ENCODE data around the gene MYLK4.

MYLK4 gene

GRCh38 chr6:2750832-2751231, at the start of gene MYLK4:
Gene MYLK4 (minus strand): TSS chr6:2750922. CDS start chr6:2749294, 1,628 bp downstream.
- no peak for DNase-seq (ENCODE audit: low read depth in 2 of 2)

- no peak for DNase-seq (ENCODE audit: low read depth in 2 of 2)
These were observed 49.3 kb upstream of the MYLK4 start for GRCh38 chr6:2799936-2800527.

DNA sequence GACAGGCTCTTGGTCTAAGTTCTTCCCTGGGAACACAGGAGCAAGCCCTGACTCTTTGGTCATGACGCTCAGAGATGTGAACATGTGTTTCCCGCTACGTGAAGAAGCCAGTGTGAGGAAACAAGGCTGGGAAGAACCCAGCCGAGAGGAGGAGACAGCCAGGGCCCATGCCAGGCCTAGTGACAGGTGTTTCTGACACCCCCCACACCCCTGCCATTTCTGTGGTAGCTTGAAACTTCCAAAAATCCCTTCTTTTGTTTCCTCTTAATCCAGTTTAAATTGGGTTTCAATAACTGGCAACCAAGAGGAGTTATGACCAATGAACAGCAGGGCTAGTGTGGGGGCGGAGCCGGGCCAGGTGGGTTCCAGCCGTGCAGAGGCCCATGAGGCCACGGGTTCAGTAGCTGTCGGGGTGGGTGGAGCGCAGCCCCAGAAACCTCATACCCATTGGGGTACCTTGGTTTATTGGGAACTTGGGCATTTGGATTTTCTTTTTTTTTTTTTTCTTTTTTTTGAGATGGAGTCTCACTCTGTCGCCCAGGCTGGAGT, 47.9 kb upstream of the MYLK4 start:
- no peak for DNase-seq (ENCODE audit: low read depth in 2 of 2)

- no peak for DNase-seq (ENCODE audit: low read depth in 2 of 2)
These were observed 46.9 kb upstream of the MYLK4 start for GRCh38 chr6:2797564-2798031.

DNA sequence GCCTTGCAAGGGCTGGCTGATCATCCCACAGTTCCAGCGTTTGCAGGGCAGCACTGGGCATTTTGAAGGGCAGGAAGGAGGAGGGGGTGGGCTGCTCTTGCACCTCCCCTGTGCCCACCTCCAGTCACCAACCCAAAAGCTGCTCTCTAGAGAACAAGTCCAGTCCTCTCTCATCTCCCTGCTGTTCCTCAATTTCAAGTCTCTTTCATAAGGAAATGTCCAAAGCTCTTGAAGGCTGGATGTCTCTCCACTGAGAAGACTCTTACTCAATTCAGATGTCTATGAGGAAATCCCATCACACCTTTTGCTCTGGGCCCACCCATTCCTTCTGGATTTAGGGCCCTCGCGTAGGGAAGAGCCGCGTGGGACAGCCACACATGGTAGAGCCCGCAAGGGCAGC, 46.1 kb upstream of the MYLK4 start:
- DNase-seq (ENCODE audit: low read depth in 2 of 2) = no peak

GRCh38 chr6:2795956-2796355, 45.2 kb upstream of the MYLK4 start:
- no peak for DNase-seq (ENCODE audit: low read depth in 2 of 2)

DNA sequence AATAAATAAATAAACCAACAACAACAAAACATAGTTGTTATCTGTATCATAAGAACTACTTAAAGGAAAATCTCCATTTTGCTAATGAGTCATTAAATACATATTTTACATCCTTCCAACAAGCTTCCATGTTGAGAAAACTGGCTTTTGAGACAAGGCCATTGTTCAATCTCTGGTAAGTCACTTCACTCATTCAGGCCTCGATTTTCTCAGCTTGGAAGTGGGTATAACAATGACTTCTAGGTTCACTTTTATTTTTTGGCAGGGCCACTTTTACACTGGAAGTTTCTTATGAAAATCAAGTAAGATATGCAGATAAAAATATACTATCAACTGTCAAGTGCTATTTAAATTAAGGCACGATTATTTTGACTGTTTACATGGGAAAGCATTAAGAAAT, 44.4 kb upstream of the MYLK4 start:
- DNase-seq (ENCODE audit: low read depth in 2 of 2) = no peak

- no peak for DNase-seq (ENCODE audit: low read depth in 2 of 2)
These were observed 43.5 kb upstream of the MYLK4 start for GRCh38 chr6:2794171-2794730.

- DNase-seq (ENCODE audit: low read depth in 2 of 2) = peak in 1 of 2 donors; percentile 34
These were observed 42.9 kb upstream of the MYLK4 start for GRCh38 chr6:2793534-2794151.

GRCh38 chr6:2792330-2793110, 41.8 kb upstream of the MYLK4 start:
- DNase-seq (ENCODE audit: low read depth in 2 of 2) = no peak

DNA sequence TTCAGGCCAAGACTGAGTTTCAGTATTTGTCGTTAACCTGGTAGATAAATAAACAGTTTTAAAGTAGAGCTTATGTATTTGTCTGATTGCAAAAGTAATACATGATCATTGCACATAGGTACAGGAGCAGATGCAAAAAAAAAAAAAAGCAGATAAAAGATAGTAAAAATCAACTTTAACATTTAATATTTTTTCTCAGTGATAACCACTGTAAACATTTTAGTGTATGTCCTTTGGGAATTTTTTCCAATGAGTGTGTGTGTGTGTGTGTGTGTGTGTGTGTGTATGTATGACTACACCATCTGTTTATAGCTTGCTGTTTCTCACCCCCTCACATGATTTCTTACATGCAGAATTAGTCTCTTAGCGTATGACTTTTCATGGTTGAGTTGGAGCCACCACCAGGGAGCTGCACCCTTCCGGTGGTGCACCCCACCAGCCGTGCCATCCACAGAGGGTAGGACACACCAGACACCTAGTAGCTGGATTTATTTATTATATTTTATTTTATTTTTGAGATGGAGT, 40.8 kb upstream of the MYLK4 start:
- DNase-seq (ENCODE audit: low read depth in 2 of 2) = no peak

DNA sequence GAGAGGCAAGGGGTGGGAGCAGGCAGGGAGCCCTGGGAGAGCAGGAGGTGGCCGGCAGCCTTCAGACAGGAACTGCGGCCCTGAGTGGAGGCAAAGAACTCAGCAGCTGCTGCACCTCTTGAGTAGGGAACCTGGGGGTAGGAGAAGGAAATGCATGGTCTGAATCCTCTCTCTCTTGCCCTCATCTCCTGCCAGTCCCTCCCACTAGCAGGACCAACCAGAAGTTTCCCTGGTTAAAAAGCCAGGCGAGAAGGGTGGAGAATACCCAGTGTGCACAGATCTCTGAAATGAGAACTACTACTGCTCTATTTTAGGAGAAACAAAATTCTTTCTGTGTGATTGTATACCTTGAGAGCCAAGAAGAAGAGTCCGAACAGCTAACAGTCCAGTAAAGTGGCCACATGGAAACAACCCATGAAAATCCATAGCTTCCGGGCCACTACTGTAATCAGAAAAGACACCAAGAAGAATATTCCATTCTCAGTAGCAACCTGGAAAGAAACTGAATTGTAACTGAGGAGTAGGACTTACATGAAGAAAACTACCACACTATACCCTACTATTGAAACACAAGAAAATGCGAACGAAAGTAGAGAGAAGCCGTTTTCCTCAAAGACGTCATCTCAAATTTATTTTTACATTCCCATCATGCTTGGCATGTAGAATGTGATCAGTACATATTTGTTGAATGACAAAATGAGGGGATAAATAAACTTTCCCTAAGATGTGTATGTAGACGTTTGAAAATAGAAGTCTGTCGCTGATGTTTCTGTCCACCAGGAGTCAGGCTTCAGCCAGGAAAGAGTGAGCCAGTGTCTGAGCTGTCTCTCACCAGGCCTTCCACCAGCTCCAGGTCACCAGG, 40.1 kb upstream of the MYLK4 start:
- DNase-seq (ENCODE audit: low read depth in 2 of 2) = peak in 1 of 2 donors; percentile 49

GRCh38 chr6:2786269-2786668, 35.5 kb upstream of the MYLK4 start:
- DNase-seq (ENCODE audit: low read depth in 2 of 2) = no peak

DNA sequence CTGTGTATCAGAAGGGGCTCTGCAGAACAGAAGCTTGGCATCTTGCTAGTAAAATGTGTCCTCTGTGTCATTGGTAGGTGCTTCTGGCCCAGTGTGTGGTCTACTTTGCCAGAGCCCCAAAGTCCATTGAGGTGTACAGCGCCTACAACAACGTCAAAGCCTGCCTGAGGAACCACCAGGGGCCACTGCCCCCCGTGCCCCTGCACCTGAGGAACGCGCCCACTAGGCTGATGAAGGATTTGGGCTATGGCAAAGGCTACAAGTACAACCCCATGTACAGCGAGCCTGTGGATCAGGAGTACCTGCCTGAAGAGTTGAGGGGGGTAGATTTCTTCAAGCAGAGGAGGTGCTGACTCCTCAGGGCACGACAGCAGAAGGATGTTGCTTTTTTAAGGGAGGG, 34.2 kb upstream of the MYLK4 start:
- no peak for DNase-seq (ENCODE audit: low read depth in 2 of 2)

DNA sequence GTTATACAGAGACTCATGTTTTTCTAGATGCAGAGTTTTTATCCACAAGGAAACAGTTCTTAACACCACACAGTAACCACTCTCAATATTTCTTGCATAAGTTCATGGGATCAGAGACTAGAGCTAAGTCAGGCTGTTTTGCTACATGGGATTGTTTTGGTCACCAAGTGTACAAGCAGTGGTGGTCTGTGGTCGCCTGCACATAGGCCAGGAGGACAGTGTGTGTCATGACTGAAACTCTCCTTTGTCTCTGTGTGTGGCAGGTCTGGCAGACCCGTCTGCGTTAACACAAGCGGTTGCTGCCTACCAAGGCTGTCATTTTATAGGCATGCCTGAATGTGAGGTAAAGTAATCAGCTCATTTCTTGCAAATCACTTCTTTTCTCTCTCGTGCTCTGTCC, 33.3 kb upstream of the MYLK4 start:
- no peak for DNase-seq (ENCODE audit: low read depth in 2 of 2)

GRCh38 chr6:2783188-2783963, 32.7 kb upstream of the MYLK4 start:
- no peak for DNase-seq (ENCODE audit: low read depth in 2 of 2)

- DNase-seq (ENCODE audit: low read depth in 2 of 2) = no peak
These were observed 32.1 kb upstream of the MYLK4 start for GRCh38 chr6:2782825-2783187.

DNA sequence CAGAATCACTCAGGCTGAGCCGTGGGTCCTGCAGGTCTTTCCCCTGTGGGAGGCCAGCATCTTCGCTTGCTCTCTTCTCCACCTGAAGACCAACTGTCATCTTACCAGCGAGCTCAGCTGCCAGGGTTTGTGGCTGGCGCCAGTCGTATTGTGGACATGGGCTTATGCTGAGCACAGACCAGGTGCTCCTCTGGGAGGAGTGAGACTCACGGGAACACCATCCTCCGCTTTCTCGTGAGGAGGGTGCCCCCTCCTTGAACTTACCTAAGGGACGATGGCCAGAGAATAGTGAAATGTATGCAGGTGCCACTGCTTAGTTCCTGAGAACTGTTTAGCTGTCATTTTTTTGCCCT, 31.6 kb upstream of the MYLK4 start:
- DNase-seq (ENCODE audit: low read depth in 2 of 2) = no peak

- no peak for DNase-seq (ENCODE audit: low read depth in 2 of 2)
These were observed 31.1 kb upstream of the MYLK4 start for GRCh38 chr6:2781685-2782355.
